Stimulated activated CD4-positive, alpha-beta T cell treated with anti-CD3 and anti-CD28 coated beads, Interleukin-12 subunit alpha, Interleukin-12 subunit beta, amount 100 ng/mL, for 48 hours (primary cell): ENCODE results near the gene RUNX2.

Source experiments
- DNase-seq, 3 donors: peaks; one replicate each; pipeline ENCODE4 v3.0.0-alpha.2; 2020; ENCODE audit warnings: low read depth in 2 of 3, low spot score in 1 of 3

Gene RUNX2

DNA sequence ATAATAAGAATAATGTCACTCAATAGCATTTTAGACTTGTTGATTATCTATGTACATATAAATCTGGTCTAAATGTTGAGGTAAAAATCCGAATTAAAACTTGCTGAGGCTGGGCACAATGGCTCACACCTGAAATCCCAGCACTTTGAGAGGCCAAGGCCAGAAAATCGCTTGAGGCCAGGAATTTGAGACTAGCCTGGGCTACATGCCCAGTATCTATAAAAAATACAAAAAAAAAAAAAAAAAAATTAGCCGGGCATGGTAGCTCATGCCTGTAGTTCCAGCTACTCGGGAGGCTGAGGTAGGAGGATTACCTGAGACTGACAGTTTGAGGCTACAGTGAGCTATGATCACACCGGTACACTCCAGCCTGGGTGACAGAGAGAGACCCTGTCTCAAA is 83.8 kb downstream of the RUNX2 start:
- DNase-seq: no peak

- DNase-seq: no peak
Measured at GRCh38 chr6:45415315-45415714, 87.2 kb downstream of the RUNX2 start.

GRCh38 chr6:45415788-45416518 is 87.8 kb downstream of the RUNX2 start:
- DNase-seq: no peak

GRCh38 chr6:45416700-45417099 is 88.6 kb downstream of the RUNX2 start:
- DNase-seq: no peak

DNA sequence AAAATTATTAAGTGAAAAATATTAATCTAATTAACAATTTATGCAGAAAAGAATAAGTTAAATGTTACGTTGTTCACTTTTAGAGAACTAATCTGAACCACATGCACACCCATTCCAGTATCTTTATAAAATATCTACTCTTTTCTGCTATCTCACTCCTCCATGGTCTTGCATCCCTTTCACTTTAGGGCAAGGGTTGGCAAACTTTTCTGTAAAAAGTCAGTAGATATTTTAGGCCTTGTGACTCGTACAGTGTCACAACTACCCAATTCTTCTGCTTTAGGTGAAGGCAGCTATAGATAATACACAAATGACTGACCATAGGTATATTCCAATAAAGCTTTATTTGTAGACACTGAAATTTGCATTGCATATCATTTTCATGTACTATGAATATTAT is 89.3 kb downstream of the RUNX2 start:
- DNase-seq: no peak

GRCh38 chr6:45419571-45420082 is 91.5 kb downstream of the RUNX2 start:
- peak in 2 of 3 donors; percentile 50 to 61 for DNase-seq

DNA sequence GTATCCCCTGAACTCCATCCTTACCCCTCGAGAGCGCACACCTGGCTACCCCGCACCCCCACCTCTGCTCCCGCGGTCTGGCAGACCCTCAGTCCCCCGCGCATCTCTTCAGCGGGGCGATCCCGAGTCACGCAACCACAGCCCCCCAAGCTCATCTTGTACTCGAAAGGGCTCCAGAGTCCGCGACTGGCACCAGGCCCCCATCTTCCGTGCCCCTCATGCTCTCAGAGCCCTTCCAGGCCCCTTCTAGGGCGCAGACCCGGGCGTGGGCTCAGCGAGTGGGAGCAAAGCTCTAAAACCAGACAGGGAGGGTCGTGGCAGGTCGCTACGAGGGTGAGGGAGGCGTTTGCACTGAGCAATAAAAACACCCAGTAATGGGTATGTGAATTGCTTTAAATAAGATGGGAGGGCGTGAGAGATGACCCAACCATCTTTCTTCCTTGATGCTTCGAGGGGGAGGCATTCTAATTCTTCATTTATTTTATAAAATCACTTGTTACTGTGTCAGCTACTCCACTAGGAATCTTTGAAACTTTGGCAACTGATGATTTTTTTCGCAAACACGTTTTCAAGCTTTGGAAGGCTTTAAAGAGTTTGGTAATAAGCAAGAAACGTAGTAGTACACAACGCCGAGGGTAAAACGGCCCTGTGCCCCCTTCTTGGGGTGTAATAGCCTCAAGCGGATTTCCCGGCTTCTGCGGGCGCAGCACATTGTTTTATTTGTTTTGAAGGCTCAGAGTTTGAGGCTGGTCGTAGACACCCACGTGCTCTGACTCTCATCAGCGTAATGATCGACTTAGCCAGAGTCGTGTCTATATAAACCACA is 92.2 kb downstream of the RUNX2 start:
- DNase-seq: peak in 2 of 3 donors; percentile 46 to 55

GRCh38 chr6:45420909-45421708 is 93.0 kb downstream of the RUNX2 start:
- DNase-seq: no peak

DNA sequence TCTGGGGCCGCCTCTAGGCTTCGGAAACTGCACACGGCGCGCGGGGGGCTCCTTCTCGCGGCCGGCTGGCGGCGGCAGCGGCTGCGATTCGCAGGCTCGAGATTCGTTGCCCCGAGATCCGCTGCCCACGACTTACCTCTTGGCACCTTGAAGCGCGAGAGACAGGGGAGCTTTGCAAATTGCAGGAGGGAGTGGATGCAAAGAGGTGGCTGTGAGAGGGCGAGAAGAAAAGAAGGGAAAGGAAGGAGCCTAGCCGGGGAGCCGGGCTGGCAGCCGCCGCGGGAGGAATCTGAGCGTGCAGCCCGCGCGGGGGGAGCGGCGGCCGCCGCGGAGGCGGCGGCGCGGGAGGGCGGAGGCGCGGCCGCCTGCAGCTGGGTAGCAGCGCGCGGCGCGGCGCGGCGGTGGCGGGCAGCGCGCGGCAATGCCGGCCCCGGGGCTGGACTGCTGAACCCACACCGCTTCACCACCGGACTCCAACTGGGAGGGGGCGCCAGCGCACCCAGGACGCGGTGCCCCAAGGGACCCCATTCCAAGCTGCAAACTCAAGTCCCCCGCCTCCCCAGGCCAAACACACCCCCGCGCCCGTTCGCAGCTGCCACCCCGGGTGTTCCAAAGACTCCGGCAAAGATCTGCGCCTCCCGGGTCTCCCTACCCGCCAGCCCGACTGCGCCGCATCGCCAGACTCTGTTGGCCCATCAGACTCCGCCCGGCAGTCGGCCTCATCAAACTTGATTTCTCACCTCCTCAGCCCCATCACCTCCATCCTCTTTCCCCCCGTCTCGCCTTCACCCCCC is 93.8 kb downstream of the RUNX2 start:
- DNase-seq: peak in 2 of 3 donors; percentile 43 to 55

DNA sequence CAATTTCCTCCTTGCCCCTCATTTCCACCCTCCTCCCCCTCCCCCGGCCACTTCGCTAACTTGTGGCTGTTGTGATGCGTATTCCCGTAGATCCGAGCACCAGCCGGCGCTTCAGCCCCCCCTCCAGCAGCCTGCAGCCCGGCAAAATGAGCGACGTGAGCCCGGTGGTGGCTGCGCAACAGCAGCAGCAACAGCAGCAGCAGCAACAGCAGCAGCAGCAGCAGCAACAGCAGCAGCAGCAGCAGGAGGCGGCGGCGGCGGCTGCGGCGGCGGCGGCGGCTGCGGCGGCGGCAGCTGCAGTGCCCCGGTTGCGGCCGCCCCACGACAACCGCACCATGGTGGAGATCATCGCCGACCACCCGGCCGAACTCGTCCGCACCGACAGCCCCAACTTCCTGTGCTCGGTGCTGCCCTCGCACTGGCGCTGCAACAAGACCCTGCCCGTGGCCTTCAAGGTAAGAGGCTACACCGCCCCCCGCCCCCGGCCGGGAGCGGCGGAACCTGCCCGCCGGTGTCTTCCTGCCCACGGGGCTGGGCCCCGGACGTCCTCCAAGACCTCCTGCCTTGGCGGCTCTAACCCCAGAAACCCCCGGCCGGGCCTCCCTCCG is 94.5 kb downstream of the RUNX2 start:
- peak in 2 of 3 donors; percentile 28 to 38 for DNase-seq

- DNase-seq: peak in 2 of 3 donors; percentile 24 to 40
Measured at GRCh38 chr6:45423111-45423823, 95.1 kb downstream of the RUNX2 start.

DNA sequence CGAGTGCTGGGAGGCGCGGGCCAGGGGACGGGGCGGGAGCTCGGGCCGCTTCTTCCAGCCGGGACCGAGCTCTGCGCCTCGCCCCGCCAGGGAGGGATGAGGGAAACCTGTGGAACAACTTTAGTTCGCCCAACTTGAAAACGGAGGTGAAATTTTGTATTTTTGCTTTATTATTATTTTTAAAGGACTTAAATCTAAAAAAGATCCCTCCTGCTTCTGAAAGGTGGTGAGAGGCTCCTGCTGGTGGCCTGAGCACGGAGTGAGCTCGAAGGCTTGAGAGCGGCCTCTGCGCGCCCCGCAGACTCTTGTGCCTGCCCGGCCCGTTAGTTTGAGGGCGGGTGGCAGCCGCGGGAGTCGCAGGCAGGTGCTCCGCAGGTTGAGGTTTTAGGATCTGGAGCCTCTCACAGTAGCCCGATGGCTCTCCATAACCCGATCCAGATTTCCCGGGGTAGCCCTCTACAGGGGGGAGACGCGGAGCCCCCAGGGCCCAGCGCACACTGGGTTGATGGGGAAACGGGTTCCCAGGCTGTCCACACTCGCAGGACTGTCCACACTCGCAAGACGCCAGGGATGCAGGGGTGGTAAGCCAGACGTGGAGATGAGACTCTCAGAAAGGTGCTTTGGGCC is 95.8 kb downstream of the RUNX2 start:
- DNase-seq: peak in 1 of 3 donors; percentile 30

DNA sequence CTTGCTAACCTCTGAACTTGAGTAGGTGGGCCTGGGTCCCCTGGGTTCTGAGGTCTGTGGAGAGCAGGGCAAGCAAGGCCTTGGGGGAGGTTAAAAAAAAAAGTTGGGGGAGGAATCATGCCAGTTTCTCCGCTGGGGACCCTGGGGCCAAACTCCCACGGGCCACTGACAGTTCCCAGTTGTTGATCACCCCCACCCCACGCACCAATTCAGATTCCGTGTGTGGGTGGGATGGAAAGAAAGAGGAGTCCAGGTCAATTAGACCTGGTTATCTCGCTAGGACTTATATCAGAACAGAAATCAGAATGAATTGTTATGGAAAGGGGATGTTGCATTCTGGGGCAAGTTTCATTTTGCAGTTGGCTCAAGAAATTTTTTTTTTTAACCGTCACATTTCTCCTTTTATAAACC is 96.3 kb downstream of the RUNX2 start:
- peak in 2 of 3 donors; percentile 38 to 47 for DNase-seq

GRCh38 chr6:45426251-45426650 is 98.1 kb downstream of the RUNX2 start:
- DNase-seq: no peak

- no peak for DNase-seq
Measured at GRCh38 chr6:45427726-45428125, 99.6 kb downstream of the RUNX2 start.

DNA sequence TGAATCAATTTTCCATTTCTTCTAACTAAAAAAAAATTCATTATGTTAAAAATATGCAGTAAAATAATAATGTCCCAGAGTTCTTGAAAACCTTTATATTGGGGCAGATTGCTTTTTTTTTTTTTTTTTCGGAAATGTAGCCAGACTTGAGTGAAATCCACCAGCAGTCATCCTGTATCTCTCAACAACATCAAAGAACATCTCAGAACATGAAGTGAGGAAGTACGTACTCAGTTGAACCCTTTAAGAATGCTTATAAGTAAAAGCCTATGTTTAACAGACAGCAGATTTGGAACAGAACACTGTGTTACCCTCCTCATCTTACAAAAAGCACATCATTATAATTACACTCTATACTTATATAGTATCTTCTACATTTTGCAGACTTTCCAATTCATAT is 100.6 kb downstream of the RUNX2 start:
- DNase-seq: no peak

DNA sequence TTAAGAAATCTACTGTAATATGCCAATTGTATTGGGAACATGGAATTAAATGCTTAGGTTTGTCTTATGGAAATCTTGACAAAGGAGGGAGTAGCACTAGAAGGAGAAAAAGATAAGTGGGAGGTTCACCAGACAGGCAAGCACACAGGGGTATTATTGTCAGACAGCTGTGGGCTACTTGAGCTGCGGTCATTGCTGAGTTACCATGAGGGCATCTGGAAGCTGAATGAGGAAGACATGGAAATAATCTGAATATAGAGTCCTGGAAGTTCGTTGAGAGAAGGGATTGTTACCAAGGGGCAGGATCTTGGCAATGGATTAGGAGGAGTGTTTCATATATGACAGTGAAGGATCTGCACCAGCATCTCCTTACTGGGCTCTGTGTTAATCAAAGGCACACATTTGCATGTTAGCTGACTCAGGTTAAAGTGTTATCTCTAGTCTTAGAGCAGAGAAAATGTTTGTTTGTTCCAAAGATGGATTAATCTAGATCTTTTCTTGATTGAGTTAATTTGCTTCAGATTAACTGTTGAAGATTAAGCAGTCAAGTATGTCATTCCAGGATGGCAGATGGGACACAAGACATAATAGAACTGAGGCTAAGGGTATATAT is 102.6 kb downstream of the RUNX2 start:
- DNase-seq: no peak

- no peak for DNase-seq
Measured at GRCh38 chr6:45431317-45432065, 103.4 kb downstream of the RUNX2 start.
